B cell (primary cell): Measurements from ENCODE around the gene SLC25A13. TPM values are rescaled to one million over a fixed set of nuclear protein-coding genes. Genes with fewer than 3 reads are reported as not detected.

Source experiments
- ATAC-seq: fragments of 200-7000 bp; cut with Tn5 transposase; one replicate; pipeline ENCODE4 v1.10.0; 2021; ENCODE audit warnings: low read depth, mild to moderate bottlenecking, moderate number of reproducible peaks, moderate library complexity
- CTCF ChIA-PET: fragments of 350-600 bp; sonication (Branson Sonifier 250); formaldehyde crosslinking; loops from one replicate; lab custom pipeline; 2021; ENCODE audit warnings: antibody characterized with exemption, inconsistent platforms; lab: Charles Lee
- POLR2A ChIA-PET: fragments of 350-600 bp; sonication (Branson Sonifier 250); formaldehyde crosslinking; loops from one replicate; lab custom pipeline; 2021; ENCODE audit warnings: antibody characterized with exemption; lab: Charles Lee
- DNase-seq: peaks from one replicate; pipeline ENCODE4 v3.0.0; 2013
- H2AFZ ChIP-seq: 2 replicates; pipeline ENCODE4 v1.6.1; 2012; ENCODE audit warnings: mild to moderate bottlenecking, low read depth, low read length; ENCODE audit not compliant: insufficient read depth, poor library complexity, severe bottlenecking
- H3K27ac ChIP-seq, 2 donors: 1 replicate in 1 of 2; 2 replicates in 1 of 2; pipeline ENCODE4 v1.5.1; 2012 to 2013; ENCODE audit warnings: low read length in 2 of 2, mild to moderate bottlenecking in 2 of 2, moderate library complexity in 1 of 2
- H3K27me3 ChIP-seq, 4 experiments: fragments of 200-600 bp in 1 of 4; sonication (generic) in 1 of 4; replicated peaks in 1 of 4; 1 replicate in 2 of 4; 2 replicates in 2 of 4; pipeline versions ENCODE4 v1.6.1 to v1.7.0; 2013 to 2016; ENCODE audit warnings: low read length in 3 of 4, mild to moderate bottlenecking in 2 of 4, mixed read lengths in 1 of 4, moderate library complexity in 1 of 4; ENCODE audit not compliant: insufficient read depth in 4 of 4, control insufficient read depth in 3 of 4; ENCODE audit errors: control extremely low read depth in 1 of 4
- H3K36me3 ChIP-seq, 2 experiments: replicated peaks in 1 of 2; 1 replicate in 1 of 2; 2 replicates in 1 of 2; pipeline versions ENCODE4 v1.6.1 to v1.7.1; 2013; ENCODE audit warnings: low read length in 1 of 2; ENCODE audit not compliant: insufficient read depth in 2 of 2, control insufficient read depth in 1 of 2; ENCODE audit errors: control extremely low read depth in 1 of 2, extremely low read depth in 1 of 2
- H3K4me1 ChIP-seq, 2 donors: fragments of 200-600 bp in 1 of 2; sonication (generic) in 1 of 2; 1 replicate in 1 of 2; 2 replicates in 1 of 2; pipeline versions ENCODE4 v1.5.1 to v1.6.1; 2013 to 2017; ENCODE audit warnings: low read length in 2 of 2; ENCODE audit not compliant: control insufficient read depth in 2 of 2, insufficient read depth in 2 of 2
- H3K4me2 ChIP-seq: replicated peaks from 2 replicates; pipeline ENCODE3; 2012; ENCODE audit warnings: mild to moderate bottlenecking, low read depth, low read length; ENCODE audit not compliant: poor library complexity, severe bottlenecking
- H3K4me3 ChIP-seq, 5 experiments: fragments of 200-600 bp in 1 of 5; sonication (generic) in 1 of 5; 1 replicate in 3 of 5; 2 replicates in 2 of 5; pipeline versions ENCODE4 v1.5.1 to v1.7.0; 2011 to 2016; ENCODE audit warnings: low read length in 4 of 5, mild to moderate bottlenecking in 4 of 5, low read depth in 2 of 5, control low read depth in 1 of 5, moderate library complexity in 1 of 5; ENCODE audit not compliant: insufficient read depth in 1 of 5; ENCODE audit errors: control extremely low read depth in 1 of 5, extremely low read depth in 1 of 5
- H3K79me2 ChIP-seq: fragments of 200-600 bp; sonication (generic); one replicate; pipeline ENCODE4 v1.6.0; 2016; ENCODE audit warnings: low read length; ENCODE audit not compliant: control insufficient read depth, insufficient read depth
- H3K9ac ChIP-seq: fragments of 200-600 bp; sonication (generic); 2 replicates; pipeline ENCODE4 v1.6.1; 2017; ENCODE audit warnings: mild to moderate bottlenecking, low read length, moderate library complexity
- H3K9me3 ChIP-seq, 3 donors: one replicate each; pipeline versions ENCODE4 v1.6.1 to v1.7.1; 2013; ENCODE audit warnings: low read length in 2 of 3; ENCODE audit not compliant: control insufficient read depth in 2 of 3, insufficient read depth in 1 of 3; ENCODE audit errors: control extremely low read depth in 1 of 3
- H4K20me1 ChIP-seq: 2 replicates; pipeline ENCODE4 v1.6.0; 2012; ENCODE audit warnings: mild to moderate bottlenecking, low read length; ENCODE audit not compliant: insufficient read depth, control insufficient read depth, poor library complexity, severe bottlenecking
- H3K27ac Mint-ChIP-seq: one replicate; pipeline ENCODE4 v1.8.0; 2021; ENCODE audit warnings: mixed read lengths
- H3K27me3 Mint-ChIP-seq: one replicate; pipeline ENCODE4 v1.8.0; 2021; ENCODE audit warnings: mixed read lengths
- H3K4me1 Mint-ChIP-seq: one replicate; pipeline ENCODE4 v1.8.0; 2021; ENCODE audit warnings: mixed read lengths
- H3K4me3 Mint-ChIP-seq: one replicate; pipeline ENCODE4 v1.8.0; 2021; ENCODE audit warnings: mixed read lengths
- H3K9me3 Mint-ChIP-seq: one replicate; pipeline ENCODE4 v1.8.0; 2022; ENCODE audit warnings: mixed read lengths; ENCODE audit not compliant: insufficient read depth
- CTCF ChIP-seq: fragments of 200-600 bp; IDR thresholded peaks from one replicate; pipeline ENCODE4 v1.8.0; 2022; ENCODE audit warnings: antibody characterized with exemption, mild to moderate bottlenecking
- EZH2 ChIP-seq: IDR thresholded peaks from 2 replicates; pipeline ENCODE4 v1.6.1; 2012; ENCODE audit warnings: borderline replicate concordance, low read depth, mild to moderate bottlenecking, moderate library complexity, low read length; ENCODE audit not compliant: insufficient read depth, poor library complexity, severe bottlenecking
- whole genome bisulfite sequencing: methylation state at CpG from one replicate; pipeline ENCODE4 v1.1.5; 2013; ENCODE audit warnings: missing lambda C conversion rate; ENCODE audit not compliant: insufficient coverage; 5-methylcytosine and 5-hydroxymethylcytosine counted together
- intact Hi-C: fragments of 100-400 bp; cut with micrococcal nuclease; formaldehyde crosslinking; loops from one replicate; pipeline ENCODE4 v1.10.0; 2022
- polyA plus RNA-seq: library from polyadenylated mRNA; depleted of rRNA; stranded (reverse); fragments of >200 nt; gene quantifications from 2 replicates; pipeline ENCODE4 v1.2.3, GENCODE V29; 2012
- total RNA-seq, 2 donors: library from RNA; stranded (reverse); fragments of 120-200 nt in 1 of 2; gene quantifications; 1 replicate in 1 of 2; 2 replicates in 1 of 2; pipeline versions ENCODE4 v1.2.3 to v1.2.4, GENCODE V29; 2013 to 2022

The SLC25A13 gene
- total and polyA plus RNA-seq, 2 donors (not counting 1 experiment from before 2014, with no cell fraction given): 12.5 to 30.9 TPM

- H2AFZ ChIP-seq: no peak overlapping the region
- intact Hi-C loops: no loop called here
- H3K27ac ChIP-seq: no peak overlapping the region
- H3K9me3 ChIP-seq: no peaks in the 10 kb centered on the region
- POLR2A ChIA-PET: no interaction called here
- no peaks in the 10 kb centered on the region for H3K27me3 Mint-ChIP-seq
- H3K27me3 ChIP-seq: no peaks in the 10 kb centered on the region
- no peak overlapping the region for H3K27ac Mint-ChIP-seq
- H3K4me3 Mint-ChIP-seq: no peak overlapping the region
- H3K36me3 ChIP-seq: peaks cover 2 to 7% of the 10 kb centered on the region in 2 experiments
- H3K9me3 Mint-ChIP-seq: no peaks in the 10 kb centered on the region
- CTCF ChIA-PET: no interaction called here
- no peak overlapping the region for H3K4me2 ChIP-seq
- ATAC-seq: no peak
- WGBS: 100% methylated on average over 2 of the region's 2 CpGs
- H3K4me1 Mint-ChIP-seq: no peaks in the 10 kb centered on the region
- no peak overlapping the region for H3K4me3 ChIP-seq
- TF ChIP-seq CTCF (no peak), EZH2 (no peak)
- no peaks in the 10 kb centered on the region for H4K20me1 ChIP-seq
- H3K4me1 ChIP-seq: no peaks in the 10 kb centered on the region
- no peak overlapping the region for H3K9ac ChIP-seq
- no peak for DNase-seq
- H3K79me2 ChIP-seq: no peaks in the 10 kb centered on the region
Measured at GRCh38 chr7:96205665-96206064, 116.2 kb downstream of the SLC25A13 start.

- H4K20me1 ChIP-seq: no peaks in the 10 kb centered on the region
- ATAC-seq (no peak), DNase-seq (no peak)
- intact Hi-C loops: no loop called here
- H3K9me3 Mint-ChIP-seq: no peaks in the 10 kb centered on the region
- WGBS: no CpG with 5 or more reads among the region's 3 CpGs
- H3K27me3 ChIP-seq: no peaks in the 10 kb centered on the region
- H3K27ac ChIP-seq: no peak overlapping the region
- H3K4me1 Mint-ChIP-seq: no peaks in the 10 kb centered on the region
- H3K4me1 ChIP-seq: no peaks in the 10 kb centered on the region
- peaks cover 2 to 7% of the 10 kb centered on the region in 2 experiments for H3K36me3 ChIP-seq
- no peak overlapping the region for H3K4me3 Mint-ChIP-seq
- no peak for TF ChIP-seq CTCF
- TF ChIP-seq EZH2: no peak
- H3K9ac ChIP-seq: no peak overlapping the region
- no peak overlapping the region for H2AFZ ChIP-seq
- no peaks in the 10 kb centered on the region for H3K9me3 ChIP-seq
- H3K4me3 ChIP-seq: no peak overlapping the region
- no peak overlapping the region for H3K4me2 ChIP-seq
- no peaks in the 10 kb centered on the region for H3K79me2 ChIP-seq
- H3K27me3 Mint-ChIP-seq: no peaks in the 10 kb centered on the region
- ChIA-PET POLR2A (no interaction called here), CTCF (no interaction called here)
- no peak overlapping the region for H3K27ac Mint-ChIP-seq
Measured at GRCh38 chr7:96204601-96205000, 117.3 kb downstream of the SLC25A13 start.
